ENCODE results near the gene PUS1.
A peak's percentile ranks its signal among the peaks of the same experiment; 100 is the strongest.
"Not testable (repeated sequence)": the region's sequence is repeated elsewhere in the genome, so short reads cannot be mapped to it uniquely, and the experiment has no call there.

Gene PUS1

GRCh38 chr12:131928711-131929580, at the start of gene PUS1:
PUS1 (plus strand) TSS chr12:131929276; CDS start chr12:131929723, 447 bp downstream.
- no peaks in the 10 kb centered on the region; the same call in 1 of the 2 replicates for H3K27me3 ChIP-seq (ENCODE audit: insufficient read depth, low read length)
- H3K4me2 ChIP-seq (ENCODE audit: low read length): peak within 1 kb of the TSS; percentile 71
- TF ChIP-seq CTCF (IDR thresholded peaks at IDR 0.05; ENCODE audit: low read length) (no peak), EZH2 (IDR thresholded peaks at IDR 0.05; ENCODE audit: borderline replicate concordance, low read length) (no peak)
- H2AFZ ChIP-seq (ENCODE audit: low read length): no peak within 1 kb of the TSS
- H4K20me1 ChIP-seq (ENCODE audit: insufficient read depth, low read length): no peaks in the 10 kb centered on the region
- peaks cover 8% of the 10 kb centered on the region; the same call in 1 of the 2 replicates for H3K79me2 ChIP-seq (ENCODE audit: insufficient read depth, low read length)
- no peaks in the 10 kb centered on the region for H3K9me3 ChIP-seq (ENCODE audit: low read length)
- no peaks in the 10 kb centered on the region for H3K9me2 ChIP-seq (ENCODE audit: low read depth, low read length)
- no peaks in the 10 kb centered on the region for H3F3A ChIP-seq (ENCODE audit: insufficient read depth, low read length)
- H3K36me3 ChIP-seq (ENCODE audit: insufficient read depth, low read length): peaks cover 31% of the 10 kb centered on the region
- peak within 1 kb of the TSS; percentile 87 for H3K4me3 ChIP-seq (ENCODE audit: low read depth, low read length, poor library complexity, severe bottlenecking)
- H3K9ac ChIP-seq (ENCODE audit: low read length): peak within 1 kb of the TSS; percentile 87
- H3K4me1 ChIP-seq (ENCODE audit: insufficient read depth, low read length, severe bottlenecking): peaks cover 18% of the 10 kb centered on the region
- H3K27ac ChIP-seq (ENCODE audit: low read depth, low read length, poor library complexity, severe bottlenecking): peak within 1 kb of the TSS; percentile 26

GRCh38 chr12:131882804-131883520, 46.1 kb upstream of the PUS1 start:
- Histone ChIP-seq H3K4me1 (ENCODE audit: insufficient read depth, low read length, severe bottlenecking) (peaks cover 5% of the 10 kb centered on the region), H3K4me3 (ENCODE audit: low read depth, low read length, poor library complexity, severe bottlenecking) (no peak overlapping the region), H3K36me3 (ENCODE audit: insufficient read depth, low read length) (no peaks in the 10 kb centered on the region; the same call in 1 of the 2 replicates), H3K9me2 (ENCODE audit: low read depth, low read length) (no peaks in the 10 kb centered on the region), H2AFZ (ENCODE audit: low read length) (no peak overlapping the region), H3K79me2 (ENCODE audit: insufficient read depth, low read length) (no peaks in the 10 kb centered on the region), H4K20me1 (ENCODE audit: insufficient read depth, low read length) (no peaks in the 10 kb centered on the region), H3K27me3 (ENCODE audit: insufficient read depth, low read length) (peaks cover 9% of the 10 kb centered on the region; the same call in 1 of the 2 replicates), H3K9ac (ENCODE audit: low read length) (no peak overlapping the region), H3K4me2 (ENCODE audit: low read length) (no peak overlapping the region), H3K9me3 (ENCODE audit: low read length) (peaks cover 3% of the 10 kb centered on the region; the same call in 1 of the 2 replicates), H3F3A (ENCODE audit: insufficient read depth, low read length) (no peaks in the 10 kb centered on the region), H3K27ac (ENCODE audit: low read depth, low read length, poor library complexity, severe bottlenecking) (no peak overlapping the region)
- no peak for TF ChIP-seq EZH2 (IDR thresholded peaks at IDR 0.05; ENCODE audit: borderline replicate concordance, low read length)
- TF ChIP-seq CTCF (IDR thresholded peaks at IDR 0.05; ENCODE audit: low read length): no peak

GRCh38 chr12:131883521-131883900, 45.6 kb upstream of the PUS1 start:
- Histone ChIP-seq H4K20me1 (ENCODE audit: insufficient read depth, low read length) (no peaks in the 10 kb centered on the region), H3K27me3 (ENCODE audit: insufficient read depth, low read length) (peaks cover 9% of the 10 kb centered on the region; the same call in 1 of the 2 replicates), H3K36me3 (ENCODE audit: insufficient read depth, low read length) (no peaks in the 10 kb centered on the region; the same call in 1 of the 2 replicates), H3K9me3 (ENCODE audit: low read length) (peaks cover 3% of the 10 kb centered on the region; the same call in 1 of the 2 replicates), H3K4me1 (ENCODE audit: insufficient read depth, low read length, severe bottlenecking) (peaks cover 5% of the 10 kb centered on the region), H3K4me3 (ENCODE audit: low read depth, low read length, poor library complexity, severe bottlenecking) (no peak overlapping the region), H3K79me2 (ENCODE audit: insufficient read depth, low read length) (no peaks in the 10 kb centered on the region), H3K27ac (ENCODE audit: low read depth, low read length, poor library complexity, severe bottlenecking) (no peak overlapping the region), H3F3A (ENCODE audit: insufficient read depth, low read length) (no peaks in the 10 kb centered on the region), H2AFZ (ENCODE audit: low read length) (no peak overlapping the region), H3K4me2 (ENCODE audit: low read length) (no peak overlapping the region), H3K9me2 (ENCODE audit: low read depth, low read length) (no peaks in the 10 kb centered on the region), H3K9ac (ENCODE audit: low read length) (no peak overlapping the region)
- TF ChIP-seq CTCF (IDR thresholded peaks at IDR 0.05; ENCODE audit: low read length) (no peak), EZH2 (IDR thresholded peaks at IDR 0.05; ENCODE audit: borderline replicate concordance, low read length) (no peak)

- H3K4me2 ChIP-seq (ENCODE audit: low read length); H3K9me2 ChIP-seq (ENCODE audit: low read depth, low read length); H3K27me3 ChIP-seq (ENCODE audit: insufficient read depth, low read length); H4K20me1 ChIP-seq (ENCODE audit: insufficient read depth, low read length); H3K9me3 ChIP-seq (ENCODE audit: low read length); H3F3A ChIP-seq (ENCODE audit: insufficient read depth, low read length); H3K36me3 ChIP-seq (ENCODE audit: insufficient read depth, low read length); H3K4me1 ChIP-seq (ENCODE audit: insufficient read depth, low read length, severe bottlenecking); H3K79me2 ChIP-seq (ENCODE audit: insufficient read depth, low read length); H3K27ac ChIP-seq (ENCODE audit: low read depth, low read length, poor library complexity, severe bottlenecking); H3K4me3 ChIP-seq (ENCODE audit: low read depth, low read length, poor library complexity, severe bottlenecking); H2AFZ ChIP-seq (ENCODE audit: low read length); H3K9ac ChIP-seq (ENCODE audit: low read length): not testable (repeated sequence)
Measured at GRCh38 chr12:131885076-131885475, 44.0 kb upstream of the PUS1 start.

Data from OCI-LY1 (cell line).